HG02981 (cell line): ENCODE results near the gene SIK2.

Experiments used
- ATAC-seq: cut with Tn5 transposase; IDR thresholded peaks from one replicate; pipeline ENCODE4 v1.9.1; 2021; ENCODE audit warnings: mild to moderate bottlenecking, moderate library complexity; ENCODE audit not compliant: unreplicated experiment

SIK2 gene

GRCh38 chr11:111778047-111778558 lies 175.9 kb downstream of the SIK2 start:
- no peak for ATAC-seq

DNA sequence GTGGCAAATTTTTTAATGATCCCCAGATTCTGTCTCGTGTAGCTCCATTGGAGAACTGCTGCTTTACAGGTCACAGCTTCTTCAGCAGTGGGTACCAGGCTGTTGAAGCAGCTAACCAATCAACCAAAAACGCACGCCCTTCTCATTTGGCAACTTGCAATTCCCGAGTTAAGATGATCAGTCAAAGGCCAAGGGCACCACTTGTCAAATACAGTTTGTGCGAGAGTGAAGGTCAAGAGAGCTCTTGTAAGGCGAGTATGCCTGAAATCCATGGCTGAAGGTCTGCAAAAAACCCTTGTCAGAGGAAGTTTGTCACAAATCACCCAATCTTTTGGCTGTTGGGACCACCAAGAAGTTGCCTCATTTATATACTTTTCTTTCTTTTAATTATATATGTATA lies 176.9 kb downstream of the SIK2 start:
- ATAC-seq = no peak
